Trophoblast cell (in vitro differentiated cells and primary cell): ENCODE results near the gene NDFIP1.
"Not testable (repeated sequence)": the region's sequence is repeated elsewhere in the genome, so short reads cannot be mapped to it uniquely, and the experiment has no call there.

Experiments
- DNase-seq, 2 donors: peaks; one replicate each; pipeline ENCODE4 v3.0.0-alpha.2; 2016
- H2AFZ ChIP-seq: 2 replicates; pipeline ENCODE4 v1.6.1; 2013; ENCODE audit warnings: low read length, moderate library complexity, mild to moderate bottlenecking; ENCODE audit not compliant: insufficient read depth, poor library complexity
- H2AK5ac ChIP-seq: 2 replicates; pipeline ENCODE4 v1.6.1; 2013; ENCODE audit warnings: mild to moderate bottlenecking, low read length
- H2BK120ac ChIP-seq: 2 replicates; pipeline ENCODE4 v1.6.1; 2013; ENCODE audit warnings: low read length, mild to moderate bottlenecking, moderate library complexity; ENCODE audit not compliant: insufficient read depth, poor library complexity
- H2BK12ac ChIP-seq: 2 replicates; pipeline ENCODE4 v1.6.1; 2013; ENCODE audit warnings: mild to moderate bottlenecking, low read length, moderate library complexity
- H2BK5ac ChIP-seq: 2 replicates; pipeline ENCODE4 v1.6.1; 2013; ENCODE audit warnings: low read length, low read depth, moderate library complexity, mild to moderate bottlenecking; ENCODE audit not compliant: poor library complexity
- H3K14ac ChIP-seq: 2 replicates; pipeline ENCODE4 v1.6.1; 2013; ENCODE audit warnings: mild to moderate bottlenecking, low read length
- H3K18ac ChIP-seq: 2 replicates; pipeline ENCODE4 v1.6.1; 2013; ENCODE audit warnings: mild to moderate bottlenecking, low read length
- H3K23ac ChIP-seq: 2 replicates; pipeline ENCODE4 v1.6.1; 2013; ENCODE audit warnings: low read length
- H3K27ac ChIP-seq: 2 replicates; pipeline ENCODE4 v1.5.1; 2013; ENCODE audit warnings: low read depth, mild to moderate bottlenecking, inconsistent platforms, low read length, moderate library complexity
- H3K27me3 ChIP-seq: 2 replicates; pipeline ENCODE4 v1.6.1; 2013; ENCODE audit warnings: inconsistent platforms, mild to moderate bottlenecking, low read length, moderate library complexity; ENCODE audit not compliant: insufficient read depth
- H3K36me3 ChIP-seq, 2 experiments: 1 replicate in 1 of 2; 2 replicates in 1 of 2; pipeline ENCODE4 v1.6.1; 2013; ENCODE audit warnings: low read length in 2 of 2, mild to moderate bottlenecking in 2 of 2, moderate library complexity in 1 of 2; ENCODE audit not compliant: insufficient read depth in 2 of 2, control insufficient read depth in 1 of 2
- H3K4ac ChIP-seq: 2 replicates; pipeline ENCODE4 v1.6.1; 2013; ENCODE audit warnings: low read depth, mild to moderate bottlenecking, low read length, moderate library complexity
- H3K4me1 ChIP-seq, 2 experiments: 1 replicate in 1 of 2; 2 replicates in 1 of 2; pipeline ENCODE4 v1.6.1; 2013; ENCODE audit warnings: low read length in 2 of 2, mild to moderate bottlenecking in 2 of 2, moderate library complexity in 1 of 2; ENCODE audit not compliant: insufficient read depth in 2 of 2, control insufficient read depth in 1 of 2
- H3K4me2 ChIP-seq: 2 replicates; pipeline ENCODE4 v1.6.1; 2013; ENCODE audit warnings: inconsistent platforms, mild to moderate bottlenecking, low read length, moderate library complexity
- H3K4me3 ChIP-seq: 2 replicates; pipeline ENCODE4 v1.5.1; 2013; ENCODE audit warnings: mild to moderate bottlenecking, low read depth, low read length, inconsistent platforms
- H3K79me1 ChIP-seq: one replicate; pipeline ENCODE4 v1.6.1; 2013; ENCODE audit warnings: low read length
- H3K79me2 ChIP-seq: 2 replicates; pipeline ENCODE4 v1.6.1; 2013; ENCODE audit warnings: low read length, mild to moderate bottlenecking; ENCODE audit not compliant: control insufficient read depth, insufficient read depth, poor library complexity
- H3K9ac ChIP-seq: 2 replicates; pipeline ENCODE4 v1.6.1; 2013; ENCODE audit warnings: mild to moderate bottlenecking, low read length
- H3K9me3 ChIP-seq: 2 replicates; pipeline ENCODE4 v1.6.1; 2013; ENCODE audit warnings: low read depth, mild to moderate bottlenecking, control low read depth, inconsistent platforms, low read length; ENCODE audit not compliant: insufficient read depth
- H4K12ac ChIP-seq: 2 replicates; pipeline ENCODE4 v1.6.1; 2013; ENCODE audit warnings: low read depth, mild to moderate bottlenecking, low read length, moderate library complexity
- H4K8ac ChIP-seq: 2 replicates; pipeline ENCODE4 v1.6.1; 2013; ENCODE audit warnings: low read depth, mild to moderate bottlenecking, low read length, moderate library complexity
- H4K91ac ChIP-seq: one replicate; pipeline ENCODE4 v1.6.1; 2013; ENCODE audit warnings: low read depth, mild to moderate bottlenecking, low read length, moderate library complexity
- WGBS: extraction: QIAGEN DNeasy Blood & Tissue Kit; methylation state at CpG from one replicate; pipeline ENCODE4 v1.1.7; 2013; ENCODE audit warnings: missing lambda C conversion rate; ENCODE audit not compliant: insufficient read length, insufficient coverage; ENCODE audit errors: extremely low coverage; 5-methylcytosine and 5-hydroxymethylcytosine counted together

The NDFIP1 gene

DNA sequence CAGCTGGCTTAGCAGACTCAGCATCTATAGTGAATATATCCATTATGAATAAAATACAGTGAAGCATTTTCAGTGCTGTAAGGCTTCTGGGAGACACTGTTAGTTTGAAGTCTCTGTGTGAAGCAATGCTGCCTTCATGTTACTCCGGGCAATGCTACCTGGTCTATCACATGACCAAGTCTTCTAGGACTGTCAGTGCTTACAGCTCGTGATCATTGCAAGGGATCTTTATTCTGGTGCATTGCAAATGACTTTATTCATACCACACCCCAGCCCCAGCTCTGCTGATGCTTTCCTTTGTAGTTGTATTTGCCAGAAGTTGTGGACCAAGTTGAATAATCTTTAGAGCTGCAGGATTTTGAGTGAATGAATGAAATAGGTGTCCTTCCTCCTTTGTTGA is 21.9 kb upstream of the NDFIP1 start:
- no peaks in the 10 kb centered on the region for H3K79me2 ChIP-seq

DNA sequence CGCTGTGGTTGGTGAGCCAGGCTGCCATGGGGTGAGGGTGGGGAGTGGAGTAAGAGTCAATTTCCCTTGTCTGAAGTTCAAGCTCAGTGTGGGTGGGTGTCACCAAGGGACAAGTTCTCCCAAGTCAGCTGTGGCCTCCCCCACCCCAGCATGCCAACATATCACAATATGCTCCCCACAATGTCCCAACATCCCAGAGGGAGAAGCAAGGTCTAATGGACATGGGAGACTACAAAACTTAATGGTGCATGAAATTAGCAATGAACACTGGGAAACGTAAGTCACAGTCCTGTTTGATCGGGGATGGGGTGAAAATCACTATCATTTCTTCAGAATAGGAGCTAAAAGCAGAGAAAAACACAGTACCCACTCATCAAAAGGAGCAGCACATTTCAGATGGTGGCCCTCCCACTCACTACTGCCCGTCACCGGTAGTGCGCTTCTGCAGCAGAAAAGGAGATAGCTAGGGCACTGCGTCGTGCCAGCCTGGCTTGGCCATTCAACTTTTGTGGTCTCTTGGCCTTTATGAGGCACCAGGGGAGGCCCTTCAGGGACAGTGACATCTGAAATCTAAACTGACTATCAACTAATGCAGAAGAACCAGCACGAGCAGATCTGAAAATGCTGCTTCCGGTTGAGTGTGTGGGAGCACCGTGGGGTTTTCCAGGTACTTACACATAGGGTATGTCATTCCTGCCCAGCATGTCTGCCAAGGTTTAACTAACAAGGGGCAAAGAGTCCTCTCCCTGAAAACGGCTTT is 20.5 kb upstream of the NDFIP1 start:
- Histone ChIP-seq H3K79me1 (no peaks in the 10 kb centered on the region), H3K4me1 (peaks cover 2 to 5% of the 10 kb centered on the region in 2 experiments), H3K27me3 (no peaks in the 10 kb centered on the region), H3K18ac (no peak overlapping the region), H3K4me3 (no peak overlapping the region), H3K23ac (no peak overlapping the region), H2BK120ac (no peak overlapping the region), H3K79me2 (no peaks in the 10 kb centered on the region), H2BK12ac (no peak overlapping the region), H2AK5ac (no peak overlapping the region), H4K8ac (no peak overlapping the region), H3K9ac (peak overlapping the region; percentile 16), H3K27ac (no peak overlapping the region), H3K4ac (no peak overlapping the region), H2BK5ac (no peak overlapping the region), H4K12ac (no peak overlapping the region), H3K4me2 (no peak overlapping the region), H3K14ac (no peak overlapping the region), H2AFZ (no peak overlapping the region), H3K9me3 (no peaks in the 10 kb centered on the region), H4K91ac (no peak overlapping the region), H3K36me3 (no peaks in the 10 kb centered on the region)
- peak in 1 of 2 donors; percentile 13 for DNase-seq
- WGBS, result no CpG with 5 or more reads among the region's 12 CpGs

More for the DNA sequence above, 21.9 kb upstream of the NDFIP1 start:
- Histone ChIP-seq H3K36me3 (no peaks in the 10 kb centered on the region), H2AFZ (no peak overlapping the region), H3K4me3 (no peak overlapping the region), H4K8ac (no peak overlapping the region), H3K27ac (no peak overlapping the region), H2BK5ac (no peak overlapping the region), H3K23ac (no peak overlapping the region), H3K9me3 (no peaks in the 10 kb centered on the region), H3K14ac (no peak overlapping the region), H2BK120ac (no peak overlapping the region), H3K4me2 (no peak overlapping the region), H3K4ac (no peak overlapping the region), H3K27me3 (no peaks in the 10 kb centered on the region), H3K9ac (no peak overlapping the region), H3K4me1 (peaks cover 2 to 5% of the 10 kb centered on the region in 2 experiments), H4K91ac (no peak overlapping the region), H3K79me1 (no peaks in the 10 kb centered on the region), H4K12ac (no peak overlapping the region), H2BK12ac (no peak overlapping the region), H3K18ac (no peak overlapping the region), H2AK5ac (no peak overlapping the region)
- no peak for DNase-seq
- no CpG with 5 or more reads among the region's 2 CpGs for WGBS

DNA sequence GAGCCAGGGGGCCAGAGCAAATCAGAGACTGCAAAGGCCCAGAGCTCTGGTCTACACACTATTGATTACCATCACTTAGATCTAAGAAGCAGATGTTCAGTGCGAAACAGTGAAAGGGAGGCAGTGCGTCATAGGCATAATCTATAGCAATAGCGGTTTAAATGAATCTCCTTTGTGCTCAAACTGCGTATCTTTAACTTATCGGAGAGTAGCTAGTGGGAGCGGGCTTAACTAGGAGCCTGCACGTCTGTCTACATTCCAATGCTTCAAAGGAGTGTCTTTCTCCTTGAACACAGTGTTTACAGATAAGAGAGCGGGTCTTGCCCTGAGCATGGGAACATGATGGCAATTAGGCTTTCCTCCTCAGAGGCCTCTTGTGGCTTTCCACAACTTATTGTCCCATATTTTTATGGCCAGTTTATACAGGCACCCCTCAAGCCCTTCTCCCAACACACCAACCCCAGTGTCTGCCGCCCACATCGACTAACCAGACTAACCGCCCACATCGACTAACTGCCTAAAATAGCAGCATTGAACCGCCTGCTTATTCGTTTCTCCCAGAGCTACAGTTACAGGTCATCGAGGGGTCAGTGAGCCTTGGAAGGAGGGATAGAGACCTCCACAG is 19.6 kb upstream of the NDFIP1 start:
- not testable (repeated sequence) for H4K91ac ChIP-seq, H3K36me3 ChIP-seq, H4K8ac ChIP-seq, H2BK120ac ChIP-seq, H3K4ac ChIP-seq, H2AFZ ChIP-seq, H3K4me1 ChIP-seq, H3K79me1 ChIP-seq, H2AK5ac ChIP-seq, H2BK12ac ChIP-seq, H3K9ac ChIP-seq, H3K79me2 ChIP-seq, H3K9me3 ChIP-seq, H3K4me2 ChIP-seq, H4K12ac ChIP-seq, H2BK5ac ChIP-seq, H3K14ac ChIP-seq, H3K18ac ChIP-seq, H3K23ac ChIP-seq, H3K27ac ChIP-seq, H3K27me3 ChIP-seq
- peak overlapping the region; percentile 5 for H3K4me3 ChIP-seq
- WGBS, result no CpG with 5 or more reads among the region's 15 CpGs
- peak; percentile 27 to 74 for DNase-seq

DNA sequence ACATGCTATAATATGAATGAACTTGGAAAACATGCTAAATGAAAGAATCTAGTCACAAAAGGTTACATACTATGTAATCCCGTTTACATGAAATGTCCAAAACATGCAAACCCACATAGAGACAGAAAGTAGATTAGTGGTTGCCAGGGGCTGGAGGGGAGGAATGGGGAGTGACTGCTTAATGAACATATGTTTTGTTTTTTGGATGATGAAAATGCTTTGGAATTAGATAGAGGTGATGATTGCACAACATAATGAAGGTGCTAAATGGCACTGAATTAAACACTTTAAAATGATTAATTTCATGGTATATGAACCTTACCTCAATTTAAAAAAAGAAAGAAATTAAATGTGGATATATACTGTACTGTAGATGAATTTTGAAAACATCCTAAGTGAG is 17.6 kb upstream of the NDFIP1 start:
- Histone ChIP-seq H3K4me3 (no peak overlapping the region), H2BK12ac (no peak overlapping the region), H3K4me2 (no peak overlapping the region), H2BK120ac (no peak overlapping the region), H3K18ac (no peak overlapping the region), H3K4ac (no peak overlapping the region), H3K23ac (no peak overlapping the region), H3K36me3 (no peaks in the 10 kb centered on the region), H4K12ac (no peak overlapping the region), H2AFZ (no peak overlapping the region), H3K79me2 (no peaks in the 10 kb centered on the region), H3K79me1 (no peaks in the 10 kb centered on the region), H3K9me3 (no peaks in the 10 kb centered on the region), H3K9ac (no peak overlapping the region), H4K8ac (no peak overlapping the region), H3K14ac (no peak overlapping the region), H3K27me3 (no peaks in the 10 kb centered on the region), H3K27ac (no peak overlapping the region), H4K91ac (no peak overlapping the region), H2BK5ac (no peak overlapping the region), H3K4me1 (peaks cover 2 to 5% of the 10 kb centered on the region in 2 experiments), H2AK5ac (no peak overlapping the region)
- WGBS, result no CpG with 5 or more reads among the region's 1 CpG
- peak; percentile 82 to 91 for DNase-seq
